ENCODE data around the gene FHOD3. TPM values are rescaled to one million over a fixed set of nuclear protein-coding genes. Genes with fewer than 3 reads are reported as not detected.

FHOD3 gene
- total and polyA plus RNA-seq, 7 donors = 5.4 to 98.2 (median 20.2) TPM

DNA sequence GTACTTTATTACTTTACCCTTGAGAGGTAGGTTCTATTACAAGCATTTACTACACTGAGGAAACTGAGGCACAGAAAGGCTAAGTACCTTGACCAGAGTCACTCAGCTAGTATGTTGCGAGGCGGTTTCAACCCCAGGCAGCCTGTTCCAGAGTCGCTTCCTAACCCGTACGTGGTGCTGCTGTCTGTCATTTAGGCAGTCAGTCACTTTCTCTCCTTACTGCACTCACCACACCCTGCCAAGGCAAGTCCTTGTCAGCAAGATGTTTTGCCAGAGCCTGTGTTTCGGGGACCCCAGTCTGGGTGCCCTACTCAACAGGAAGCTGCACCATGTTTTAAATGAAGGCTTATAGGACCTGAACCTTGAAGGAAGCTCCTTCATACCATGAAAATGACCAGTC, 356.4 kb downstream of the FHOD3 start:
- no peak for TF ChIP-seq CTCF (IDR thresholded peaks at IDR 0.05)
- Histone ChIP-seq H3K9me3 (no peaks in the 10 kb centered on the region), H3K4me3 (no peak overlapping the region), H3K36me3 (ENCODE audit: insufficient read depth in 1 of 2, low read depth in 1 of 2) (peaks cover 0 to 3% of the 10 kb centered on the region in 2 donors), H3K27ac (no peak overlapping the region), H3K27me3 (ENCODE audit: insufficient read depth in 3 of 3, low read length in 2 of 3) (no peaks in the 10 kb centered on the region), H3K4me1 (no peaks in the 10 kb centered on the region)
- WGBS, 3 donors = 93 to 96% (median 93%) methylated on average over 6 of the region's 6 CpGs
- DNase-seq (no peak), ATAC-seq (no peak)
- intact Hi-C loops (cut with DNase I) = no loop called here

DNA sequence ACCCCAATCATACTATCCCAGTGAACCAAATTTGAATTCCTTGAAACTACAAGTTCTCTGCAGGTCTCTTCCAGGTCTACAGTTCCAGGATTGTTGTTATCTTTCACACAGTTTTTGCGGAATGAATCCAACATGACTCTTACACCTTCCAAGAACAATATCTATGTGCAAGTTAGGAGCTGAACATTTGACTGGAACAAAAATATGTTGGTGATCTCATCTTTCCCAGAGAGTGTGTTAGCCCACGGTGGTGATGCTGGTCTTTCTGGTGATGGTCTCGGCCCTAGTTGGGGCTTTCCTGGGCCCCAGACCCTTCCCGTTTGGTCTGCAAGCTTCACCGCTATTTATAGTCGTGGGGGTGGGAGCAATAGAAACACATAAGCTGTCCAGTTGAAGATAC, 357.6 kb downstream of the FHOD3 start:
- no peaks in the 10 kb centered on the region for H3K4me1 ChIP-seq
- H3K27ac ChIP-seq = no peak overlapping the region
- ATAC-seq = no peak
- H3K27me3 ChIP-seq (ENCODE audit: insufficient read depth in 3 of 3, low read length in 2 of 3) = no peaks in the 10 kb centered on the region
- H3K4me3 ChIP-seq = no peak overlapping the region
- no peak for DNase-seq
- intact Hi-C loops (cut with DNase I) = no loop called here
- H3K9me3 ChIP-seq = no peaks in the 10 kb centered on the region
- WGBS, 3 donors = 76 to 80% (median 80%) methylated on average over 6 of the region's 6 CpGs
- TF ChIP-seq CTCF (IDR thresholded peaks at IDR 0.05) = no peak
- peaks cover 0 to 4% of the 10 kb centered on the region in 2 donors for H3K36me3 ChIP-seq (ENCODE audit: insufficient read depth in 1 of 2, low read depth in 1 of 2)

GRCh38 chr18:36655930-36656329, 358.4 kb downstream of the FHOD3 start:
- TF ChIP-seq CTCF (IDR thresholded peaks at IDR 0.05) = no peak
- intact Hi-C loops (cut with DNase I) = no loop called here

GRCh38 chr18:36658611-36659010, 361.1 kb downstream of the FHOD3 start:
- Histone ChIP-seq H3K27ac (peak overlapping the region; percentile 77), H3K4me3 (no peak overlapping the region), H3K9me3 (no peaks in the 10 kb centered on the region), H3K4me1 (peaks cover 10% of the 10 kb centered on the region), H3K27me3 (ENCODE audit: insufficient read depth in 3 of 3, low read length in 2 of 3) (no peaks in the 10 kb centered on the region), H3K36me3 (ENCODE audit: insufficient read depth in 1 of 2, low read depth in 1 of 2) (peaks cover 0 to 4% of the 10 kb centered on the region in 2 donors)
- TF ChIP-seq CTCF (IDR thresholded peaks at IDR 0.05) = no peak
- 48 to 76% (median 63%) methylated on average over 1 of the region's 1 CpG for WGBS, 3 donors
- ATAC-seq = peak in 1 of 4 donors; percentile 54
- intact Hi-C loops (cut with DNase I) = no loop called here
- DNase-seq = no peak

More at GRCh38 chr18:36655930-36656329, 358.4 kb downstream of the FHOD3 start:
- Histone ChIP-seq H3K27me3 (ENCODE audit: insufficient read depth in 3 of 3, low read length in 2 of 3) (no peaks in the 10 kb centered on the region), H3K9me3 (no peaks in the 10 kb centered on the region), H3K4me1 (no peaks in the 10 kb centered on the region), H3K27ac (no peak overlapping the region), H3K36me3 (ENCODE audit: insufficient read depth in 1 of 2, low read depth in 1 of 2) (peaks cover 0 to 4% of the 10 kb centered on the region in 2 donors), H3K4me3 (no peak overlapping the region)
- 68 to 83% (median 71%) methylated on average over 4 of the region's 4 CpGs for WGBS, 3 donors
- no peak for DNase-seq
- no peak for ATAC-seq

- TF ChIP-seq CTCF (IDR thresholded peaks at IDR 0.05) = no peak
- peak overlapping the region; percentile 77 for H3K27ac ChIP-seq
- peak; percentile 18 to 73 for DNase-seq
- peaks cover 0 to 4% of the 10 kb centered on the region in 2 donors for H3K36me3 ChIP-seq (ENCODE audit: insufficient read depth in 1 of 2, low read depth in 1 of 2)
- peaks cover 17% of the 10 kb centered on the region for H3K4me1 ChIP-seq
- H3K27me3 ChIP-seq (ENCODE audit: insufficient read depth in 3 of 3, low read length in 2 of 3) = no peaks in the 10 kb centered on the region
- no peak overlapping the region for H3K4me3 ChIP-seq
- H3K9me3 ChIP-seq = no peaks in the 10 kb centered on the region
- 32 to 80% (median 51%) methylated on average over 7 of the region's 7 CpGs for WGBS, 3 donors
- intact Hi-C loops (cut with DNase I) = no loop called here
- peak; percentile 76 to 95 (median 84) for ATAC-seq
Measured at GRCh38 chr18:36660311-36660710, 362.8 kb downstream of the FHOD3 start.
